Measurements from ENCODE around the gene OR13J1.

The OR13J1 gene

GRCh38 chr9:35858458-35858857 lies 11.7 kb downstream of the OR13J1 start:
- DNase-seq (ENCODE audit: low read depth in 2 of 2), result no peak

GRCh38 chr9:35856882-35857281 lies 13.3 kb downstream of the OR13J1 start:
- no peak for DNase-seq (ENCODE audit: low read depth in 2 of 2)

GRCh38 chr9:35856206-35856605 lies 14.0 kb downstream of the OR13J1 start:
- DNase-seq (ENCODE audit: low read depth in 2 of 2), result no peak

- no peak for DNase-seq (ENCODE audit: low read depth in 2 of 2)
Observed at GRCh38 chr9:35854091-35854762, 16.0 kb downstream of the OR13J1 start.

- DNase-seq (ENCODE audit: low read depth in 2 of 2), result no peak
Observed at GRCh38 chr9:35852876-35853865, 17.0 kb downstream of the OR13J1 start.

GRCh38 chr9:35852267-35852815 lies 17.9 kb downstream of the OR13J1 start:
- no peak for DNase-seq (ENCODE audit: low read depth in 2 of 2)

GRCh38 chr9:35847792-35848572 lies 22.2 kb downstream of the OR13J1 start:
- no peak for DNase-seq (ENCODE audit: low read depth in 2 of 2)

- no peak for DNase-seq (ENCODE audit: low read depth in 2 of 2)
Observed at GRCh38 chr9:35845824-35846771, 24.1 kb downstream of the OR13J1 start.

GRCh38 chr9:35844628-35845270 lies 25.5 kb downstream of the OR13J1 start:
- no peak for DNase-seq (ENCODE audit: low read depth in 2 of 2)

GRCh38 chr9:35842795-35843194 lies 27.4 kb downstream of the OR13J1 start:
- no peak for DNase-seq (ENCODE audit: low read depth in 2 of 2)

GRCh38 chr9:35842020-35842745 lies 28.0 kb downstream of the OR13J1 start:
- DNase-seq (ENCODE audit: low read depth in 2 of 2), result no peak

GRCh38 chr9:35841645-35841900 lies 28.6 kb downstream of the OR13J1 start:
- no peak for DNase-seq (ENCODE audit: low read depth in 2 of 2)

- DNase-seq (ENCODE audit: low read depth in 2 of 2), result no peak
Observed at GRCh38 chr9:35840881-35841644, 29.1 kb downstream of the OR13J1 start.

GRCh38 chr9:35839926-35840325 lies 30.3 kb downstream of the OR13J1 start:
- no peak for DNase-seq (ENCODE audit: low read depth in 2 of 2)

GRCh38 chr9:35836595-35836994 lies 33.6 kb downstream of the OR13J1 start:
- DNase-seq (ENCODE audit: low read depth in 2 of 2), result no peak

GRCh38 chr9:35835766-35836165 lies 34.4 kb downstream of the OR13J1 start:
- DNase-seq (ENCODE audit: low read depth in 2 of 2), result no peak

- no peak for DNase-seq (ENCODE audit: low read depth in 2 of 2)
Observed at GRCh38 chr9:35835216-35835632, 35.0 kb downstream of the OR13J1 start.

GRCh38 chr9:35834260-35835215 lies 35.7 kb downstream of the OR13J1 start:
- DNase-seq (ENCODE audit: low read depth in 2 of 2), result no peak
